Osteoblast (primary cell): ENCODE measurements around the gene PRR29. TPM values are rescaled to one million over a fixed set of nuclear protein-coding genes. Genes with fewer than 3 reads are reported as not detected.

Experiments
- DNase-seq: peaks from one replicate; pipeline ENCODE4 v3.0.0; 2011; ENCODE audit warnings: low spot score, mixed read lengths; ENCODE audit not compliant: insufficient read length; ENCODE audit errors: missing footprints
- H2AFZ ChIP-seq: 2 replicates; pipeline ENCODE4 v1.6.0; 2011; ENCODE audit warnings: mild to moderate bottlenecking, low read length
- H3K27ac ChIP-seq: 2 replicates; pipeline ENCODE4 v1.5.1; 2011; ENCODE audit warnings: mild to moderate bottlenecking, low read depth, low read length, moderate library complexity
- H3K27me3 ChIP-seq: 2 replicates; pipeline ENCODE4 v1.6.0; 2012; ENCODE audit warnings: mild to moderate bottlenecking, control low read depth, inconsistent platforms, low read length, moderate library complexity; ENCODE audit not compliant: insufficient read depth
- H3K36me3 ChIP-seq: 2 replicates; pipeline ENCODE4 v1.5.1; 2011; ENCODE audit warnings: mild to moderate bottlenecking, low read length, control low read depth, moderate library complexity; ENCODE audit not compliant: insufficient read depth
- H3K4me1 ChIP-seq: 2 replicates; pipeline ENCODE4 v1.5.1; 2011; ENCODE audit warnings: mild to moderate bottlenecking, low read length, control low read depth, moderate library complexity; ENCODE audit not compliant: insufficient read depth
- H3K4me2 ChIP-seq: 2 replicates; pipeline ENCODE4 v1.6.0; 2011; ENCODE audit warnings: mild to moderate bottlenecking, low read length; ENCODE audit not compliant: insufficient read depth
- H3K4me3 ChIP-seq: fragments of 200-600 bp; sonication (generic); 3 replicates; pipeline ENCODE4 v1.5.1; 2012; ENCODE audit warnings: mild to moderate bottlenecking, low read length, inconsistent platforms; ENCODE audit not compliant: insufficient read depth
- H3K79me2 ChIP-seq: 2 replicates; pipeline ENCODE4 v1.6.0; 2012; ENCODE audit warnings: mild to moderate bottlenecking, low read length, control low read depth, inconsistent platforms; ENCODE audit not compliant: insufficient read depth
- H3K9me3 ChIP-seq: 2 replicates; pipeline ENCODE4 v1.5.1; 2011; ENCODE audit warnings: low read depth, low read length, control low read depth
- H4K20me1 ChIP-seq: 2 replicates; pipeline ENCODE4 v1.6.0; 2012; ENCODE audit warnings: mild to moderate bottlenecking, low read length, control low read depth; ENCODE audit not compliant: insufficient read depth
- CTCF ChIP-seq: IDR thresholded peaks from 2 replicates; pipeline ENCODE4 v1.5.1; 2011; ENCODE audit warnings: mild to moderate bottlenecking, low read depth, low read length, moderate library complexity; ENCODE audit errors: extremely low read depth
- total RNA-seq: library from RNA; depleted of rRNA; stranded (reverse); fragments of >200 nt; gene quantifications from 2 replicates; pipeline ENCODE4 v1.2.3, GENCODE V29; 2012

The PRR29 gene
- total RNA-seq = 0.36 and 0.88 TPM in 2 replicates

GRCh38 chr17:63998050-63998720 is at the start of gene PRR29:
PRR29 (plus strand) TSS chr17:63998351; CDS start chr17:63998365, 14 bp downstream.
- H3K36me3 ChIP-seq = no peaks in the 10 kb centered on the region
- H3K4me3 ChIP-seq = peak within 1 kb of the TSS; percentile 77
- H3K4me2 ChIP-seq = peak within 1 kb of the TSS; percentile 85
- no peaks in the 10 kb centered on the region for H3K79me2 ChIP-seq
- no peak for TF ChIP-seq CTCF
- H2AFZ ChIP-seq = peak within 1 kb of the TSS; percentile 93
- no peaks in the 10 kb centered on the region for H3K9me3 ChIP-seq
- peak; percentile 98 for DNase-seq
- H4K20me1 ChIP-seq = no peaks in the 10 kb centered on the region
- peaks cover 6% of the 10 kb centered on the region for H3K4me1 ChIP-seq
- no peak within 1 kb of the TSS for H3K27ac ChIP-seq
- H3K27me3 ChIP-seq = peaks cover 37% of the 10 kb centered on the region

- Histone ChIP-seq H3K4me1 (no peaks in the 10 kb centered on the region), H2AFZ (no peak overlapping the region), H3K4me2 (no peak overlapping the region), H3K27me3 (peaks cover 3% of the 10 kb centered on the region), H3K79me2 (no peaks in the 10 kb centered on the region), H3K9me3 (no peaks in the 10 kb centered on the region), H3K4me3 (no peak overlapping the region), H3K36me3 (no peaks in the 10 kb centered on the region), H3K27ac (no peak overlapping the region), H4K20me1 (no peaks in the 10 kb centered on the region)
- no peak for TF ChIP-seq CTCF
- DNase-seq = no peak
Measured at GRCh38 chr17:63948521-63948920, 49.6 kb upstream of the PRR29 start.

GRCh38 chr17:63949576-63950250 is 48.4 kb upstream of the PRR29 start:
- H3K4me3 ChIP-seq = no peak overlapping the region
- H2AFZ ChIP-seq = no peak overlapping the region
- no peak overlapping the region for H3K4me2 ChIP-seq
- peaks cover 3% of the 10 kb centered on the region for H3K27me3 ChIP-seq
- no peaks in the 10 kb centered on the region for H3K9me3 ChIP-seq
- H3K79me2 ChIP-seq = no peaks in the 10 kb centered on the region
- H4K20me1 ChIP-seq = no peaks in the 10 kb centered on the region
- H3K4me1 ChIP-seq = no peaks in the 10 kb centered on the region
- DNase-seq = no peak
- no peak for TF ChIP-seq CTCF
- H3K36me3 ChIP-seq = no peaks in the 10 kb centered on the region
- H3K27ac ChIP-seq = no peak overlapping the region
